ENCODE data around the gene HIPK1.
A peak's percentile ranks its signal among the peaks of the same experiment; 100 is the strongest.

HIPK1 gene

GRCh38 chr1:113928941-113929749, at the start of gene HIPK1:
HIPK1 (plus strand) TSS chr1:113929324.
- peak; percentile 64 for DNase-seq

GRCh38 chr1:113879739-113880038, 49.4 kb upstream of the HIPK1 start:
- DNase-seq, result no peak

GRCh38 chr1:113881661-113882060, 47.5 kb upstream of the HIPK1 start:
- no peak for DNase-seq

GRCh38 chr1:113886417-113887401, 42.4 kb upstream of the HIPK1 start:
- no peak for DNase-seq

GRCh38 chr1:113887402-113888175, 41.5 kb upstream of the HIPK1 start, which contains the start of gene BCL2L15:
BCL2L15 (minus strand) TSS chr1:113887581; CDS start chr1:113887375, 206 bp downstream.
- no peak for DNase-seq

- DNase-seq, result no peak
Observed at GRCh38 chr1:113890816-113891215, 38.3 kb upstream of the HIPK1 start.

GRCh38 chr1:113891631-113892220, 37.4 kb upstream of the HIPK1 start:
- DNase-seq, result no peak

- no peak for DNase-seq
Observed at GRCh38 chr1:113893267-113893666, 35.9 kb upstream of the HIPK1 start.

- no peak for DNase-seq
Observed at GRCh38 chr1:113895098-113895497, 34.0 kb upstream of the HIPK1 start.

- no peak for DNase-seq
Observed at GRCh38 chr1:113895961-113896360, 33.2 kb upstream of the HIPK1 start.

GRCh38 chr1:113898241-113898814, 30.8 kb upstream of the HIPK1 start:
- DNase-seq, result no peak

GRCh38 chr1:113899111-113899510, 30.0 kb upstream of the HIPK1 start:
- no peak for DNase-seq

GRCh38 chr1:113901191-113901590, 27.9 kb upstream of the HIPK1 start:
- DNase-seq, result no peak

GRCh38 chr1:113903501-113904292, 25.4 kb upstream of the HIPK1 start:
- DNase-seq, result no peak

GRCh38 chr1:113904293-113904673, 24.8 kb upstream of the HIPK1 start:
- DNase-seq, result no peak

GRCh38 chr1:113904674-113905434, 24.3 kb upstream of the HIPK1 start, which contains the start of the genes AP4B1 and DCLRE1B:
AP4B1 (minus strand) TSS chr1:113904799; CDS start chr1:113904717, 82 bp downstream.
DCLRE1B (plus strand) TSS chr1:113905326; CDS start chr1:113905587, 261 bp downstream.
- peak; percentile 99 for DNase-seq

GRCh38 chr1:113905435-113905861, 23.7 kb upstream of the HIPK1 start:
- no peak for DNase-seq

- no peak for DNase-seq
Observed at GRCh38 chr1:113912594-113913311, 16.4 kb upstream of the HIPK1 start.

- DNase-seq, result no peak
Observed at GRCh38 chr1:113913312-113913668, 15.8 kb upstream of the HIPK1 start.

Measured in NCI-H1048 (cell line).